DLD1 (cell line): ENCODE measurements around the gene SDHB.

Experiments used
- in situ Hi-C: cut with HindIII; loops from 2 replicates; pipeline ENCODE4 v1.10.0; 2017; ENCODE audit warnings: low sequenced_read_pairs

Gene SDHB

DNA sequence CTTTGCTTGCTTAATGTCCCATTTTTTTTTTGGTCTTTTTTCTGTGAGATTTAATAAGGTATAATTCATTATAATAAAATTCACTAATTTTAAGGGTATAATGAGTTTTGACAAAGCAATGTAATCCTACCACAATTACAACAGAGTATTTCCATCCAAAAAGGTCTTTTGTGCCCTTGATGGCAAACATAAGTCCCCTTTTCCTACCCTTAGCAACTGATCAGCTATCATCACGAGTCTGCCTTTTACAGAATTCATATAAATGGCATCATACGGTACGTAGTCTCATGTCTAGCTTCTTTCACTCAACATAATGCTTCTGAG lies 7.5 kb downstream of the SDHB start:
- in situ Hi-C loops = no loop called here

DNA sequence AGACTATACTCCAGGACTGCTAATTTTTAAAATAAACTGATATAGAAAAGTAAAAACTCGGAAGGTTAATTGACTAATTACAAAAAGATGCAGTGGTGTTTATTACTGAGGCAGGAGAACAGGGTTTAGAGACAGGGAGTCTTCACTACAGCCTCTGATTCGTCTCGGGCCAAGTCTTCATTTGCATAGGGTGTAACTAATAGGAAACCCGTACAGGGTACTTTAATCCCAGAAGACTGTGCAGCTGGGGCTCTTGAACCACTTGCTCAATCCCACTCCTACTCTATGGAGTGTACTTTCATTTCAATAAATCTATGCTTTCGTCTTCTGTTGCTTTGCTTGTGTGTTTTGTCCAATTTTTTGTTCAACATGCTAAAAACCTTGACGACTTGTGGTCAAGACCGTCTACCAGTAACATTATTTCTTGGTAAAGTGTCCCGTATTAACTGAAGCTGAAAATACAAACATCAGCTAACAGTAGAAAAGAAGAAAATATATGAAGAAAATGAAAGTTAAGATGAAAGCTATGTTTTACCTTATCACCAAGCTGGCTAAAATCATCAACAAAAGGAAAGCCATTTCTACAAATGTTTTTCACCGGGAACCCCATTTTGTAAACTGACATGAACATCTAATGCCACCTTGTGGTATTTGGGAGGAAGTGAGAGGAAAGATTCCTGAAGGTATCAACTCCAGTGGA lies 8.0 kb downstream of the SDHB start:
- in situ Hi-C loops = no loop called here

- in situ Hi-C loops = no loop called here
These were observed 8.7 kb downstream of the SDHB start for GRCh38 chr1:17045150-17045549.

DNA sequence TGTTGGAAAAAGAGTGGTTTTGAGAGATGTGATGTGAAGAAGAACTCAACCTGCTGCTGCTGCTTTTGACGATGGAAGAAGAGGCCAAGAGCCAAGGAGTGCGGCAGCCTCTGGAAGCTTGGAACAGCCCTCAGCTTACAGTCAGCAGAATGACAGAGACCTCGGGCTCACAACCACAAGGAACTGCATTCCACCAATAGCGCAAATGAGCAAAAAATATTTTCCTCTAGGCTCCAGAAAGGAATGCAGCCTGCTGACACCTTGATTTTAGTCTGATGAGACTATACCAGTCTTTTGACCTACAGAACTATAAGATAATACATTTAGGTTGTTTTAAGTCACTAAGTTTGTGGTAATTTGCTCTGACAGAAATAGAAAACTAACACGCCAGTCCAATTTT lies 10.2 kb downstream of the SDHB start:
- in situ Hi-C loops = no loop called here

GRCh38 chr1:17040135-17040534 lies 13.7 kb downstream of the SDHB start:
- in situ Hi-C loops = no loop called here

GRCh38 chr1:17039522-17039921 lies 14.3 kb downstream of the SDHB start:
- in situ Hi-C loops = no loop called here

- in situ Hi-C loops = no loop called here
These were observed 20.4 kb downstream of the SDHB start for GRCh38 chr1:17033481-17033880.

- in situ Hi-C loops = no loop called here
These were observed 21.1 kb downstream of the SDHB start for GRCh38 chr1:17032741-17033140.

DNA sequence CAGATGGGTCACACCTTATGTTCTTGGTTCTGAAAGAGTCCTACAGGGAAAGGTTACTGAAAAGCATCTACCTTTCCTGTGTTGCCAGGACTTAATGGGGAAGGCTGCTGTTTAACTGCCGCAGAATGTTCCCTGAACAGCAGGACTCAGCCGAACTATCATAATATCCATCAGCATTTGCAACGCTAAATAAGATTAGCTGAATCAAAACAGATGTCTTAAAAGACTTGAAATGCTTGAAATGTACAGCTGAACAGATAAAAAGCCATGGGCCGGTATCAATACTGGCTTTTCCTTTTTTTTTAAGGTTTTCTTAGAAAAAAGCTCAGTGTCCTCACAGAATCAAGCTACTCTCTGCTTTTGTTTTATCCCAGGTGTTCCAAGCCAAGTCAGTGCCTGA lies 22.4 kb downstream of the SDHB start:
- in situ Hi-C loops = no loop called here

DNA sequence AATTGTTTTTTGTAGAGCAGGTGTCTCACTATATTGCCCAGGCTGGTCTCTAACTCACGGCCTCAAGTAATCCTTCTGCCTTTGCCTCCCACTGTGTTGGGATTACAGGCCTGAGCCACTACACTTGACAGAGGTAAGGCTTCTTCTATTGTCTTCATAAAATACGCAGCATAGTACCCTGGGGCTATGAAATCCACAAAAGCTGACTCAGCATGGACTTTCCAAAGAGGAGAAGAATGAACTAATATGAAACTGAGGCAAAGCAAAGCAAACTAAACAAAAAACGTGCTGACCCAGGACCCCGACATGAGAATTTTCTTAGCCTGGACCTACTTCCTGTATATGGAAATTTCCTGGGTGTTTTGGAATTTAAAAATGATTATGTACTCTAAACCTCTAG lies 23.6 kb downstream of the SDHB start:
- in situ Hi-C loops = no loop called here

DNA sequence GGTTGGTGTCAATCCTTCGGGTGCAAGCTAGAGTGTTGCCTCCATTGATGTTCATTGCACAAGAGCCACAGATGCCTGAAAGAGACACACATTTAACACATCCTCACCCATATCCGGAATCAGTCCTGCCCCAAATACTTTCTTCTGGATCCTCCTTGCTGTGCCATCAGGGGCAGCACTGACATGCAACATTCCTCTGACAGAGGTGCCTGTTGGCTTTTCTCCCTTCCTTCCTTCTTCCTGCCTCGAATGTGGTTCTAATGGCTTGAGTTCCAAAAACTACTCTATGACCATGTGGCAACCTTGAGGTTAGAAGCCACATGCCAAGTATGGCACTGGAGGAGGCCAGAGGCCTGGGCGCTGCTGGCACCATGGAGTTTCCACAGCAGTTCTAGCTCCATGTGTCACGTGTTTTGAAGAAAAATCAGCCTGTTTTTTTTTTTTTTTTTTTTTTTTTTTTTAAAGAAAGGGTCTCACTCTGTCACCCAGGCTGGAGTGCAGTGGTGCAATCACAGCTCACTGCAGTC lies 25.1 kb downstream of the SDHB start:
- in situ Hi-C loops = no loop called here

- in situ Hi-C loops = no loop called here
These were observed 25.9 kb downstream of the SDHB start for GRCh38 chr1:17027900-17028299.

- in situ Hi-C loops = no loop called here
These were observed 26.4 kb downstream of the SDHB start for GRCh38 chr1:17027403-17027802.

GRCh38 chr1:17024721-17025120 lies 29.1 kb downstream of the SDHB start:
- in situ Hi-C loops = no loop called here

DNA sequence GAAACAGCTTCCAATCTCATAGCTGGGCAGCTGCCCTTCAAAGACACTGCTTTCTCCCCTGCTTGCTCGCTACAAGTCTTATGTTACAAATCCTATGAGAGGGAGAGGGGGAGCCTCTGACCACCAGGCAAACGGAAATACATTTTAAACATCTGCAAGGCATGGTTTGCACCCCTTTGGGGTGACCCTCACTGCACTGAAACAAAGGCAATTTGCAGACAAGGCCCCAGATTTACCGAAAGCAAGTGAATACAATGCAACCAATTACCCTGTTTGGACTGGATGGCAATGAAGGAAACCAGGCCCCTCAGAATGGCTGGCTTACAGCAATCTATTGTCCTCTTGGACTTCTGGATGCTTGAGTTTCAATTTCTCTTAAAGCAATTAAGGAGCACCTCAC lies 30.3 kb downstream of the SDHB start:
- in situ Hi-C loops = no loop called here

DNA sequence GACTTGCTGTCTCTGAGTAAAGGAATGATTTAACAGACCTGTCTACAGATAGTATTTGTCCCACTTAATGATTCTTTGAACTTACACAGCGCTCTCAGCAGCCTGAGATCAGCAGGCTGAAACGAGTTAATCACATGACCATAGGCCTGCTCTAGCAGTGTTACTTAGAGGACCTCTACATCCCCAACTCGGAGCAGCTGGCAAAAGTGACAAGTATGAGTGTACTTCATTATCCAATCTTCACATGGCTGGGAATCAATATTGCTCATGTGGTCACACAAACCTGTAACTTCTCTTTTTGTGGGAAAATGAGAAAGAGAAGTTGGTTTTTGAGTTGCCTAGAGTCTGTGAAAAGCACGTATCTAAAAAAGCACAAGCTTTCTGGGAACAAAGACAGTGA lies 30.7 kb downstream of the SDHB start:
- in situ Hi-C loops = no loop called here

DNA sequence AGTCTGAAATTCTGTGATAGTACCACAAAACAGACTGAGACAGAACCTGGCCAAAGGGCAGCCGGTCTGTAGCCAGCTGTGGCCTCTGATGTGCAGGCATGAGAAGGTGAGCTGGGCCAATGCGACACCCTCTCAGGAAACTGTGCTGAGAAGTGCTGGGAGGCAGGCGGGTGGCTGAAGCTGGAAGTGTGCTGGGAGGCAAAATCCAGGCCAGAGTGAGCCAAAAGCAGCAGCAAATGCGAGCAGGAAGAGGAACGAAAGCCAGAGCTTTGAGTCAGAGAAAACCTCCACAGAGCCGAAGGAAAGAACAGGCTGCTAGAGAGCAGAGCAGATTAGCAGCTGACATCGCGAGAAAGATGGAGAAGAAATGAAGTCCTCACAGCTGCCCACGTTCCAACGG lies 31.9 kb downstream of the SDHB start:
- in situ Hi-C loops = no loop called here

GRCh38 chr1:17020502-17020901 lies 33.3 kb downstream of the SDHB start:
- in situ Hi-C loops = no loop called here

DNA sequence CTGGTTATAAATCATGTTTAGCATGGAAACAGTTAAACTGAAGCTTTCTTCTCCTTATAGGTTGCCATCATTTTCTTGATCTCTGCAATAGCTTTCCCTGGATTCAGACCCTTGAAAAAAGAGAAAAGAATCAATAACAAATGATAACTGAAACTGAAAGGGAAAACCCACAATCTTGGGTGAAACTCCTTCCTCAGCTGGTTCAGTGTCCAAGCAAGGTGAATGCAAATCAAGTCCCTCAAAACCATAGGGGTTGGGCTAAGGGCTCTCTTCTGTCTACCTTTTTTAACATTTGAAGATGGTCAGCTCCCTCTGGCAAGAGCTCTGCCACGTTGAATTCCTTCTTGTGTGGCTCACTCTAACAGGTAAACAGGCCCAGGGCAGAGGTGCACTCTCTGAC lies 35.0 kb downstream of the SDHB start:
- in situ Hi-C loops = no loop called here

- in situ Hi-C loops = no loop called here
These were observed 36.4 kb downstream of the SDHB start for GRCh38 chr1:17017435-17017834.

GRCh38 chr1:17016317-17016661 lies 37.5 kb downstream of the SDHB start:
- in situ Hi-C loops = no loop called here

DNA sequence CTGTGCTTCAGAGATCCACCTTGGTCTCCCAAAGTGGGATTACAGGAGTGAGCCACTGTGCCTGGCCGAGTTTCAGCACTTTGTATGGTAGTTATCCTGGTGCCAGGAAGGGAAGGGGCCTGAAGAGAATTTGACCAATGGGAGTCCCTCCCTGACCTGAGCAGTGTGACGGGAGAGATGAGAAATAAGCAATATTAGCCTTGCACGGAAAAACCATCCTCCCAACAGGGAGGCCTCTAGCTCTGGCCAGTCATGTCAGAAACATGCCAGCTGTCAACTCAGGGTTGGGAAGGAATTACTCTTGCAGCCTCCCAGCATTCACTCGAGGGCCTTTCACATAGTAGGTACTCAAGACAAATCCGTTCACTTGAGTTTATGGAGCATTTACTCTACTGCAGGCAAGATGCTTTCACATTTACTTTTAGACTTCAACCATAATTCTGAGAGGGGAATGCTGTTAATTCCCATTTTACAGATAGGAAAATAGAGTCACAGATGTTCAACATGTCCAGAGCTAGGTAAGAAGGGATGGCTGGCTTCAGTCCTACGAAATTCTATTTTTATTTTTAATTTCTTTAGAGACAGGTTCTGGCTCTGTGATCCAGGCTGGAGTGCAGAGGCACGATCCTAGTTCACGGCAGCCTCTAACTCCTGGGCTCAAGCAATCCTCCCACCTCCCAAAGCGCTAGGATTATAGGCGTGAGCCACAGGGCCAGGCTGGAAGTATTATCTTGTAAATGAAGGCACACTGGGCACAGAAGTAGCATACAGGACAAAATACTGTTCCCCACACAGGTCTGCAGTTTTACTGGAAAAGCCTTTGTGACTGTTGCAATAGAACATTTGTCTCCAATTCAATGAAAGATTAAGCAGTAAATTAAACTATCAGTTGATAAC lies 38.9 kb downstream of the SDHB start:
- in situ Hi-C loops = loop anchor here (5.0 kb wide), 1 partner anchor 43 kb away; no protein-coding TSS in a partner anchor
